ENCODE measurements around the gene ST6GALNAC2.

GRCh38 chr17:76538941-76539570 lies 46.6 kb downstream of the ST6GALNAC2 start:
- no peak for TF ChIP-seq TAF1 (IDR thresholded peaks at IDR 0.05; ENCODE audit: low read depth, low read length)
- TF ChIP-seq POLR2AphosphoS5 (IDR thresholded peaks at IDR 0.05; ENCODE audit: low read depth, low read length): no peak
- TF ChIP-seq POLR2A (IDR thresholded peaks at IDR 0.05; ENCODE audit: low read depth, low read length): no peak
- no peak for TF ChIP-seq SPI1 (IDR thresholded peaks at IDR 0.05; ENCODE audit: low read depth, low read length)
